Activated CD4-positive, CD25-positive, alpha-beta regulatory T cell treated with anti-CD3 and anti-CD28 coated beads, Interleukin-2, amount 50 U/mL, for 24 hours (primary cell): ENCODE data around the gene SMIM21.

ENCODE experiments used
- ATAC-seq, 2 donors: fragments of 150-1000 bp; cut with Tn5 transposase; one replicate each; pipeline ENCODE4 v1.10.0; 2021; ENCODE audit warnings: mild to moderate bottlenecking in 1 of 2, moderate library complexity in 1 of 2

The SMIM21 gene

DNA sequence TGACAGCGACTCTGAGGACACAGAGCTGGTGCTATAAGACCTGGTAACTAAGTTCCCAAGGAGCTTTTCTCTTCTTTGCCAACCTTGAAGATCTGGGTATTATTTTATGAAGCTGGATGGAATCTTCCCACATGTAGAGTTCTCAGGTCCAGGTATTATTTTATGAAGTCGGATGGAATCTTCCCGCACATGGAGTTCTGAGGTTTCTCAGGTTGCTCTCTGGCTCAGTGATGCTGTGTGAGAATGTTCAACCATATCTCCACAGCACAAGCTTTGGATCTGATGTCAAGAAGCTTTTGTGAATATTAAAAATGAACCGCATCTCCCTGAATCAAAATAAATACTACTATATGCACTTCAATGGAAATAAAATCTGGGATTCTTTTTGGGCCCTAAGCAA, at the start of gene SMIM21:
Gene SMIM21, minus strand, starts transcription at position 101 of the 400 bp plus-strand sequence. CDS start 140 bp downstream, outside the sequence.
- ATAC-seq: no peak

DNA sequence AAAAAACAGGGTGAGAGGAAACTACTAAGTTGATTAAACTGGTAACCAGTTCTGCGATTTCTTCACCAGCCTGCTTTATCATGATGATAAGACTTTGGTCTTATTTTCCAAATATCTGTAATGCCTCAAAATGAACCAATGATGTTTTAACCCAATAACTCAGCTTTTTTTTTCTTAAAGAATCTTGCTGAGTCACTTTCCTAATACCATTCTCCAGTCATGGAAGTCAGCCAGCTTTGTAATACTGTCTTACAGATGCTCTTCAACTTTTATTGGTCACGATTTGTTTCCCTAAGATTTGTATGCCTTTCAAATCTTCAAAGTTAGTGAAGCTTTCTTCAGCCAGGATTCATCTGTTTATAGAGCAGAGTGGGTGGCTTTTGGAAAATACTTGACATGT, 47.7 kb upstream of the SMIM21 start:
- ATAC-seq: no peak

DNA sequence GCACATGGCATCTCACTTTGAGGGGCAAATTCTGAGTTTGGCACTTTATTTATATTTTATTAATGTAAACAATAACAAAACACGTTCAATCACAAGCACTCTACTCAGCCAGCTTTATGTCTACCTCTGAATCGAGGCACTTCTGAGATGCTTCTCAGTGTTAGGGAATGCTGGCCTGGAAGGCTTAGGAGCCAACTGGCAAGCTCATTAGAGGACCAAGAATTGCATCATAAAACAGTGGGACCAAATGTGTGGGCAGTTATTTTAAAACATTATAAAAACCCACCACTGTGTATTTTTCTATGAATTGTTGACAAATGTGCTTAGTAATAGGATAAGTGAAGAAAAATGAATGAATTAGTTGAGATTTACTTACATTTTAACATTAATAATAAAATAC, 46.8 kb upstream of the SMIM21 start:
- ATAC-seq: no peak

DNA sequence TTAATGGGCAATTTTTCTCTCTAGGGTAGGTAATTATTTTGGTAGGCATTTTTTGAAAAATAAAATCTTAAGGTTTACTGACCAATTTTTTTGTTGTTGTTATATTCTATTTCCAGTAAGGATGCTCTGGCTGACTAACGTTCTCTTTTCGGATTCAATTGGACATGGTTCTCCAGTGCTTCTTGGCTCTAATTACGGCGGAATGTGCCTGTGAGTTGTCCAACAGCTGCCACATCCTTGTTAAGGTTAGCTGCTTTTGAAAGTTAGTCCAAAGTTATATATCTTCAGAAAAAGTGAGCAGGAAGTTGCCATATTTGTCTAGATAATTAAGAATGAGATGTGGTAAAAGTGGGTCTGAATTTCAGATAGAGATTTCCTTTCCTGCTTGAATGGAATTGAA, 45.8 kb upstream of the SMIM21 start:
- no peak for ATAC-seq

DNA sequence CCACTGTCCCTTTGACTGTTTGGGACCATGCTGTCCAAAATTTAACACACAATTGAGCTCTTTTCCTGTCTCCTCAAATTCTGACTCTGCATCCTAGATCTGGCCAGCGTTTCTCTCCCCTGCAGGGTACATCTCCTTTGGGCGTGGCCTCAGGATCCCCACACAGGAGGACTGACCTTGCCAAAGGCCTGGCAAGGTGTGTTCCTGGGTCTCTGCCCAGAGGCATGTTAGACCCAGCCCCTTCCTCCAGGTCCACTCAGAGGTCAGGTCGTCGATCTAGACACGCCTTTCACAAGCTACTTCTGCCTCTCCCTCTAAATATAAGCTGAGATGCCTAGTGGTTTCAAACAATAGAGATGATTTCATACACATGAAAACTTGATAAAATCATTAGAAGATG, 45.4 kb upstream of the SMIM21 start:
- no peak for ATAC-seq

DNA sequence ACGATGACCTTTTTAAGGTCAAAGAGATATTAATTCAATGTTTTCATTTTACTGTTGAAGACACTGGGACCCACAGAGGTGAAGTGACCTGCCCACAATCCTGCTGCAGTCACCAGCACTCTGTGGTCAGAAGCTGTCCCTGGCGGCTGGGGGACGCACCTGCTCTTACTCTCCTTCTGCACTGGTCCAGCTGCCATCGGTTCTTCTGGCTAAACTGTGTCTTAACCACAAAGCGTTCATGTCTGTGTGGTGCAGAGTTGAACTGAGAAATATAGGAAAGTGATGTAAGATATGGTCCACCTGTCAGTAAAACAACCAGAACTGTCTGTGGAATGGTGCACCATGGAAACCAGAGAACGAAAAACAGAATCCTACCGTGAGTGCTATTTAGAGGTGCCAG, 44.9 kb upstream of the SMIM21 start:
- ATAC-seq: no peak

DNA sequence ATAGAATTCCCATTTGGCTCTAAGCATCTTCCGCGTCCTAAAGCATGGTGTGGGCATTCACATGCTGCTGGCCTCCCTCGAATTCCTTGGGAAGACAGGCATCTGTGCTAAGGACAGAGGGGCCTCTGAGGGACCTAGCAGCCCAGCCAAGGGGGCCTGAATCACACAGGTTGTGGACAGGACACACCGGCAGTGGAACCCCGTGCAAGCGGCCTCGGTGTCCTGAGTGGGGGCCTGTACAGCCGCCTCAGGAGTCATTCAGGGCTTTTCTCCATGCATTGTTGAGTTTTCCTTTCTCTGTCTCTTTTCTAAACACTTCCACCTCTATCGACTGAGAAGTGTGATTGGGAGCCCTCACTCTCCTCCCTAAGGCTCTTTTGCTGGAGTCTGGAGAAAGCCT, 44.3 kb upstream of the SMIM21 start:
- ATAC-seq: no peak

DNA sequence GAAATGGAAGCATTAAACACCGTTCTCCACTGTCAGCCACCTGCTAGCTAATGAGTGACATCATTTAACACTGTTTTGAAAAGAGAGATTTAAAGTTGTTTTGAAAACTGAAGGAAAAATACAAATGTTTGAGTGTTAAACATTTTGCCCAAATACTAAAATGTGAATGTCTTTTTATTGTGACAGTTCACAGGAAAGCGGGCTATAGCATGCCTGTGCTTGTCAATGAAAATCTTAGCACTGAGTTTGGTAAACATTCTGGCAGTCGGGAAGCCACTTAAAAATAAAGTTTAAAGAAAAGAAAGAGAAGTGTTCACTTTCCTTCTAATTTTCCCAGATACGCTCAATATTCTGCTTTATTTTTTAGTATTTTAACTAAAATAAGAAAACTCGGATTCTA, 40.3 kb upstream of the SMIM21 start:
- ATAC-seq: no peak

DNA sequence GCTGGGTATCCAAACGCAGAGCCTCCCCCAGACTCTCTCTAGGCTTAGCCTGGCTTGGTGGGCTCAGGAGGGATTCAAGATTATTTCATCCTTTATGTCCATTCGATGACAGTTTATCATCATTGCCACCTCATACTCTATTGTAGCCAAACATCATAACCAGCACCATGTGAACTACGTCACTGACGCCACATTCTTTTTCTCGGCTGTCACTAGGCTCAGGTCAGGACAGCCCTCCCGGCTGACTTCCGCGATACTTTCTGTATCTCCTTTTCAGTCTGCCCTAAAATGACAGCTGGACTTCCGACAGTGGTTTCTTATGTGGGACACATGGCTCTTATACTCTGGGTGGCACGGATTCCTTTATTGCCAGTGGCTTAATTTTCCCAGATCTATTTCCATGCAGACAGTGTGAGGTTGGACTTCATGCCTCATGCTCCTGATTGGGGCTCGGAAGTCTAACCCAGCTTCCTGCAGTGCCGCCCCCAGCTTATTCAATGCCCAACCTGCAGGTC, 39.8 kb upstream of the SMIM21 start:
- no peak for ATAC-seq

DNA sequence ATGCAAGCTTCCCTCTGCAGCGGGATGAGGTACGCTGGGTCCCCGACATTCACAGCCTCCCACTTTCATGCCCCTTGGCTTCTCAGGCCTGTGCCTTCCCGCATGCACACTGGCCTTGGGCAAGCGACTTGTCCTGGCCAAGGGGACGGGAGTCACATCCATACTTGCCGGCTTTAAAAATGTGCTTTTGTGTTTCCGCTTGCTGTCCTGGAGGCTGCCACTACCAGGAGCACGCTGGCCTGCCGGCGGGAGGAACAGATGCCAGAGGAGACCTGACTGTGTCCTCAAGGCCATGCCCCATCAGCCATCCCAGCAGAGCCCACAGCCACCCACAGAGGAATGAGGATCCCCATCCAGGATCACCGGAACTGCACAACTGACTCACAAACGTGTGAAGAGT, 36.9 kb upstream of the SMIM21 start:
- ATAC-seq: no peak

DNA sequence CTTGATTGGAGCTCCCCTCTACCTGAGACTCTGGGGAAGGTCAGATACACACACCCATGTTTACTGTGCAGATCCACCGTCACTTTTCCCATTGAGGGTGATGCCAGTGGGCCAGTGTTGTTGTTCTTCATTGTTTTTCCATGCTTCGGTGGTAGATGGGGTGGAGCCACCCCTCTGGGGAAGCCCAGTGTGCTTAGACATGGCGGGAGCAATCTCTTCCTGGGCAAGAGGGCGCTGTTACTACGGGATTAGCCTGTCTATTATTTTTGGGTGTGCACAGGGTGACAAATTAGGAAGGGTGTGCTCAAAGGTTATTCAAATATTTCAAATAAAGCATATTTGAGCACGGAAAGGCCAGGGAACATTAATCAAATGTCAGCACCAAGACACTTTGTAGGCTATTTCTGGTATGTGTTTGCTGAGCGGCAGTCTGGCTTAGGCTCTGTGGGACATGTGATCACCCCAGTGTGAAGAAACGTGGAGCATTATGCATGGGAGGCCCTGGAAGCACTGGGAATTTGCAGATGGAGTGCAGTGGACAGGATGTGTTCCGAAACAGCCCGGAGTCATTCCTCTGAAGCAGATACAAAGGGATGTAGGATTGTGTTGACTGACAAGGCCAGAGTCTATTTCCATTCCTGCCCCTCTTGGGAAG, 34.8 kb upstream of the SMIM21 start:
- no peak for ATAC-seq

DNA sequence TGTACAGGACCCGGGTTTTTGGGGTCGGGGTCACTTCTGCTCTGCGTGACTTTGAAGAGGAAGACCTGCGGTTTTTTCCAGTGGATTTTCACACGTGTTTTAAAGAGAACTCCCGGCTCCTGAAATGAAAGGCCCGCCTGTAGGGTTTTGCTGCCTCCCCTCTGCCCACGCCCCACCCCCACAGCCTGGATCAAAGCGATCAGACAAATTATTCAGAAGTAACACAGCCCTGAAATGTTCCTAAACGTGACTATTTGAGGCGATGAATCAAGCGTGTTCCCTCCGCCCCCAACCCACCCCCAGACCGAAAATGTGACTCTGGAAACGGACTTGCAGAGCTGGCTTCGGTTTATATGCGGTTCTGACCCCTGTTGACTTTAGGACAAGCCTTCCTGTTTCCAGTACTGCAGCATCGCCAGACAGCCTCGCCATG, 28.7 kb upstream of the SMIM21 start:
- no peak for ATAC-seq

DNA sequence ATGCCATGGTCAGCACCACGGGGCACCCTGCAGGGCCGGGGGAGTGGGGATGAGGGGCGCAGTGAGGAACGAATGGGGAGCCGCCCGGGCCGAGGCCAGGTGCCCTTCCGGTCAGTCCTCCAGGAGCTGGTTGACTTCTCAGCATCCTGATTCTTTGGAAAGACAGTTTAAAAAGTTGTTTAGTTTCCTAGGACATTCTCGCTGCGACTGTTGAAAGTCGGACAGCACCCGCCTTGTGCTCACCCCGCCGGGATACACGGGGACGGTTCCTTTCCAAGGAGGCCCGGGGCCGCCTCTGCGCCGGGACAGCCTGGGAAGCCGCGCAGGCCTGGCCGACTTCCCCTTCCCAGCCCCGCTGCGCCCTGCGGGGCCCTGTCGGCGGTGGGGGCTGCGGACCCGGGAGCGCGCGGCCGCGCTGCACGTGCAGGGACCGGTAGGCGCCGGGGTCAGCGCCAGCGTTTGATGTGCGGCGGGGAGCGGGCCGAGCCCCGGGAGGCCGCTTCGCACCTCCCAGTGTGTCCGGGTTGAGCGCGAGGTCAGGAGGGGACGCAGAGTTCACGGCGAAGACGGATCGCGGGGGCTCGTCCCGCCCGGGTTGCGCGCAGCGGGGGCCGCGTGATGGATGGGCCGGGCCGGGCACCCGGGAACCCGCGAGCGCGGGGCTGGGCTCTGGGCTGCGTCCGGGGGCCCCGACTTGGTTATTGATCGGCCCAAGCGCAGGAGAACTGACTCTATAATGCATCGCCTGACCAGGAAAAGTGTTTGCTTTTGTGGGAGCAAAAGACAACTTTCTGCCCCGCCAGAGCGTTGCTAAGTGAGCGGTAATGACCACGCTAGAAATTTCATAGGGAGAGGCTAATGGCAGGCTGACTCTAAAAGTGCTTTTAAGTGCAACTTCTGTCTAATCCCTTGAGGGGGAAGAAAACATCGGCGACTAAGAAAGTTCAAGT, 28.0 kb upstream of the SMIM21 start:
- ATAC-seq: peak in 1 of 2 donors; percentile 32

DNA sequence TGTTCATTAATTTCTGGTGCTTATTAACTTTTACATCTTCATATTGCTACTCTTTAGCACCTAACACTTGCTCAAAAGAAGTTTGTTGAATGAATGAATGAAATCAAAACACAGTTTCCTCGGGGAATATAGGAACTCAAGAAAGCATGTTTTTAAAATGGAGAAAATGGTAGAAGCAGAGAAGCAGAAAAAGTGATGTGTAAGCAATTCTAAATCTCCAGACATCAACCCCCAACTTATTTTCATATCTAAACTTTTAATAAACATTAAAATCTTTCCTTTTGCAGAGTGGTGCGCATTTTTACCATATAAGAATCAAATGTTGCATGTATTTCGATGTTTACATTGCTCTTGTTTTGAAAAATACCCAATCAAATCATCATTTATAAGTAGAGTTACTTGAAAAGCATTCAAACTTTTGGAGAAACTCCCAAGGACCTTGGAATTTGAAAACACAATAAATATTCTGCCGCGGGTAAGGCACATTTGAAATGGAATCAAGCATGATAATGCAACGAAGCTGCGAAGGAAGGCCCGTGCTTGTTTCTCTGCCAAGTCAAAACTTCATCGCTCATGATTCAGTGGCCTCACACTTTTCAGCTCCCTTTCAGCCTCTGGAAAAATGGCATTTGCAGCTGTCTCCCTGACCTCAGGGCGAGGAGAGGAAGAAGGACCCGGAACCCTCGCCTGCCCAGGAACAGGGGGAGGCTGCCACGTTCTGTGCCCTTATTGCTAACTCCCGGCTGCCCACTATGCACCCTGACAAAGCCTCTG, 26.7 kb upstream of the SMIM21 start:
- no peak for ATAC-seq

DNA sequence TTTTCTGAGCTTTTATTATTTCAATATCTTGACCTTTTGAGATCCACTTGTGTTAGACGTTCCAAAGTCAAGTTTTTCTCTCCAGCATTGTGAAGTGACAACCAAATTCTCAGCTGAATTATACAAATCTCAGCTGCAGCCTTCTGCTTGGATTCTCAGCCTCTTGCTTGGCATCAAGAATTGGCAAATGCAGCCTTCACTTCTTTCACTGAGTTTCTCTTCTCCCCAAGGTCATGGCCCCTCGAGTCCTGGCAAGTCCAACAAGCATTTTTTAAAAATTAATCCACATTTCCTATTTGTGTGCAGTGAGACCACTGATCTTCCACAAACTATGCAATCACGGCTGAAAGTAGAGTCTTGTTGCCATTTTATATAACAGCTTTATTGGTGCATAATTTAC, 23.4 kb upstream of the SMIM21 start:
- no peak for ATAC-seq

DNA sequence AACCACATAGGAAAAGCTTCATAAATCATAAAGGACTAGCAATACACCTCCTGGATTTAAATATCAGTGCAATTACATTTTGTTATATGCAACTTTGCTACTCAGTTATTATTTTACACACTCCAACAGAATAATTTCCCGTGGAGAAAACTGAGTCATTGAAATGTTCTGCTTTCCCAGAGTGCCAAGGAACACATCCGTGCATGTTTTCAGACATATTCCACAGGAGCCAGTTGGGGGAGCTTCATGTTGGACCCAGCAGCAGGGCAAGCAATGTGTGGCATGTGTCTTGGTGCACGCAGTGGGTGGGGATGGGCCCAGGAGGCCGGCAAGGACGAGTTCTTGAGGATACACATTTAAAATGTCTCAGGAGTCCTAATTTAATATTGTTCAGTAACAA, 14.4 kb upstream of the SMIM21 start:
- no peak for ATAC-seq

DNA sequence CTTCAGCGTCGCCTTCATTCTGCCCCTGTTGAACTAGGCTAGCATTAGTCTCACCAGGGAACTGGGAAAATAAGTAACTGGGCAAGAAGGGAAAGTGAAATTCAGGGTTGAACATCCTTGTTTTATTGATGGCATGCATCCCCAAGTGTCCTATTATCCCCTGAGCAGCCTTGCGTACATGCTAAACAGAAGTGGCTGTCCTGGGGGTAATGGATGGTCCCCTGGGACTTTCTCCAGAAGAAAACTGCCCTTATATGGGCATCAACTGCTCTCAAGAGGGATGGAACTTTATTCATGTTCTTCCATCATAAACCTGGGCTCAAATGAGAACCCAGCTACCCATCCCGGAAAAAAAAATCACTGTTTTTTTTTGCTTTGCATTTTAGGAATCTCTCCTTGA, 11.8 kb upstream of the SMIM21 start:
- ATAC-seq: no peak

DNA sequence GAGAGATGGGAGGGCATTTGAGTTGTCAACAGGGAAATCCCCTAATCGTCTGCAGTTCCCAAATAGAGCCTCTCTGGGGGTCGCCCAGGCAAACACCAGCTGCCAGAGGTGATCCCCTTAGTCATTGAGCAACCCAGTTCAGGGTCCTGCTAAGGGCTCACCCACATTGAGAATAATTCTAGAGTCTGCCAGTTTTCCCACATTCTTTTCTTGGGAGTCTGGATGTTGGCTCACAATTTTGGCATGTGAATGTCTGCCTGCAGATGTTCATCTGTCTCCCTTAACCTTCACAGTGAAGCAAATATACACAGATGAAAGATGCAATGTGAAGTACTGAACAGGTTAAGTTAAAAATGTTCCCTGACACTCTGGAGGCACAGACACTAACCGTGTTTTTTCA, 11.4 kb upstream of the SMIM21 start:
- ATAC-seq: no peak

DNA sequence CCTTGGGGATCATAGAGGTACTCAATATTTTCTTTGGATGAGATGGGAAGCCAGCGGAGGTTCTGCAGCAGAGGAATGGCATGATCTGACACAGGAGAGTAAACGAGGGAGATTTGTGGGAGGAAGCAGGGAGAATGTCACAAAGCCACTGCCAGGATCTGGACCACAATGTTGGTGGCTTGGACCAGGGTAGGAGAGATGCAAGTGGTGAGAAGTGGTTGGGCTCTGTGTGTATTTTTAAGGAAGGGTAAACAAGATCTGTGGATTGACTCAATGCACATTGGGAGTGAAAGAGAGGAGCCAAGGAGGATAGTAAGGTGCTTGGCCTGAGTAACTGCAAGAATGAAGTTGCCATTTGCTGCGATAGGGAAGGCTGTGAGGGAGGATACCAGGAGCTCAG, 10.5 kb upstream of the SMIM21 start:
- no peak for ATAC-seq

DNA sequence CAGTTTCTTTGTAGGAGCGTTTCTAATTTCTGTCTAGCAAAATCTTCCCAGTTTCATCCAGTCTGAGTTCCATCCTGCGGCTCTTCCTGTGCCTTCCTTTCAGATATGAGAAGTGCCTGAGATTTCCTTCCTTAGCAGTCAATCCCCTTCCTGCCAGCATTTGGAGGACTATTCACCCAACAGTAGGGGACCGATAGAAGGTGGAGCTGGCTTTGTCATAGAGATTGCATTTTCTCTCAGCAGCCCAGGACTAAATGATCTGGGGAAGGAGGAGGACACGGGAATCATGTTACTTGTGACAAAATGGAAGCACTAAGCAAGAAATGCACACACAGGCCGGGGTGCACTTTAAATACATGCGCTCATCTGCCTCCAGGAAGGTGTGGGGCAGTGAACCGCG, 5.6 kb upstream of the SMIM21 start:
- ATAC-seq: no peak

DNA sequence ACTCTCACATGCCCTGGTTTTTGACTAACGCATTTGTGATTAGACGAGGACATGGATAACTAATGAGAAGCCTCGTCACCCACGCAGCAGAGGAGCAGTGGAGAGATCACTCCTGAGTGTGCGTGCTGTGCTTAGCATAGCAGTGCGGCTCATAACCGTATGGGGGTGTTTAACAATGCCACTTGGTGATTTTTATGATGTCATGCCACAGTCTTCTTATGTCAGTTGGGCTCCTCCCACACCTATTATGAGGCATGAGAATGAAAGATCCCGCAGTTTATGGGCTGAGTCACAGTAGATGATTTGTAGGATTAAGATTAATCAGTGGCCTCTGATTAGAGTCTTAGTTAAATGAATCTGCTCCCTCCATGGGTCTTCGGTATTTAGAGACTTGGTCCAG, 2.5 kb upstream of the SMIM21 start:
- ATAC-seq: no peak

DNA sequence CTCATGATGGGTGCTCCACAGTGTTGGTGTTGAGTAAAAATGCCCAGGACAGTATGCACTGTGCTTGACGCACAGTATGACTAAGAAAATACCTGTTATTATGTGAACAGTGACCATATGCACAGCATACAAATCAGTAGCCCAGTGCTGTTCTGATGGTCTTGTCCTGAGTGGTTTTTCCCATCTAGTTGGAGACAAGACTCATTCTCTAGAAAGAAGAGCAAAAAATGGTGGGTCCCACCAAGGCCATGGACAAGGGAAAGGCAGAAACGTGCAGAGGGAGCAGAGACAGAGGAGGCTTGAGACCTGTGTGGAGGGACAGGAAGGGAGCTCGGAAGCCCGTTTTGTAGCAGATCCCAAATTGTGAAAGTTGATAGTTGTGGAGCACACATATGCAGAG, 987 bp upstream of the SMIM21 start:
- no peak for ATAC-seq

DNA sequence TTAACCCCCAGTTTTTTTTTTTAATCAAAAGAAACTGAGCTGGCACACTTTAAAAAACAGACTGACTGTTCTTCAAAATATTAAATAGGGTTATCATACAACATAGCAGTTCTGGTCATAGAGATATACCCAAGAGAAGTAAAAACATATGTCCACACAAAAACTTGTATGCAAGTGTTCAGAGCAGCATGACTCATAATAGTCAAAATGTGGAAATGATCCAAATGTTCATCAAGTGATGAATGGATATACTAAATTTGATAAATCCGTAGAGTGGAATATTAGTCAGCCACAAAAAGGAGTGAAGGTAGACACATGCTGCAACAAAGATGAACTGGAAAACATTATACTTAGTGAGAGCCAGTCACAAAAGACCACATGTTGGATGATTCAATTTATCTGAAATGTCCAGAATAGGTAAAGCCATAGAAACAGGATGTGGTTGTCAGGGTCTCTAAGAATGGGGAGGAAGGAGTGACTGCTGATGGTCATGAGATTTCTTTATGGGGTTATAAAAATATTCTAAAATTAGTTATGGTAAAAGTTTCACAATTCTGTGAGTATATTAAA, 5.1 kb downstream of the SMIM21 start:
- no peak for ATAC-seq
